ENCODE data around the gene MICB. TPM values are rescaled to one million over a fixed set of nuclear protein-coding genes. Genes with fewer than 3 reads are reported as not detected.
"Not testable (repeated sequence)": the region's sequence is repeated elsewhere in the genome, so short reads cannot be mapped to it uniquely, and the experiment has no call there.

Gene MICB
- total RNA-seq, 2 experiments from 2014 or later: 21.4 to 22.6 TPM

GRCh38 chr6:31493875-31494694 lies 3.9 kb upstream of the MICB start:
- H3K36me3 Mint-ChIP-seq (ENCODE audit: low read depth): peaks cover 2% of the 10 kb centered on the region
- peak overlapping the region; percentile 89 for H3K4me3 Mint-ChIP-seq
- no peaks in the 10 kb centered on the region for H3K9me3 Mint-ChIP-seq
- peak; percentile 87 for DNase-seq
- CTCF ChIA-PET: interaction anchor here (0.7 to 6.1 kb wide), 16 partner anchors 20 to 326 kb away, joined by 3 to 48 read pairs (median 5); partner anchors contain the start of genes DDX39B, LTB and NCR3
- no peaks in the 10 kb centered on the region for H3K27me3 Mint-ChIP-seq (ENCODE audit: low read depth)
- intact Hi-C loops (cut with micrococcal nuclease): loop anchor here (1.0 to 10.0 kb wide), 7 partner anchors 47 to 701 kb away; partner anchors contain the start of genes GPSM3, NFKBIL1, PBX2 and PRRC2A
- H3K27ac Mint-ChIP-seq: peak overlapping the region; percentile 90
- peaks cover 43% of the 10 kb centered on the region for H3K4me1 Mint-ChIP-seq (ENCODE audit: low read depth)

GRCh38 chr6:31495580-31495979 lies 2.4 kb upstream of the MICB start:
- CTCF ChIA-PET: interaction anchor here (1.1 to 6.1 kb wide), 6 partner anchors 46 to 126 kb away, joined by 4 to 48 read pairs (median 5); partner anchors contain the start of gene DDX39B
- no peak for DNase-seq
- Mint-ChIP-seq H3K27ac (peak overlapping the region; percentile 90), H3K36me3 (ENCODE audit: low read depth) (peaks cover 3% of the 10 kb centered on the region), H3K27me3 (ENCODE audit: low read depth) (no peaks in the 10 kb centered on the region), H3K4me3 (peak overlapping the region; percentile 89), H3K4me1 (ENCODE audit: low read depth) (peaks cover 48% of the 10 kb centered on the region), H3K9me3 (no peaks in the 10 kb centered on the region)
- intact Hi-C loops (cut with micrococcal nuclease): loop anchor here (5.0 to 10.0 kb wide), 4 partner anchors 33 to 699 kb away; partner anchors contain the start of genes GPSM3 and PBX2

GRCh38 chr6:31496826-31497225 lies 1.1 kb upstream of the MICB start:
- CTCF ChIA-PET: interaction anchor here (1.2 to 6.1 kb wide), 4 partner anchors 42 to 126 kb away, joined by 3 to 48 read pairs (median 5); no protein-coding TSS in a partner anchor
- H3K4me1 Mint-ChIP-seq (ENCODE audit: low read depth): peaks cover 55% of the 10 kb centered on the region
- DNase-seq: peak; percentile 24

DNA sequence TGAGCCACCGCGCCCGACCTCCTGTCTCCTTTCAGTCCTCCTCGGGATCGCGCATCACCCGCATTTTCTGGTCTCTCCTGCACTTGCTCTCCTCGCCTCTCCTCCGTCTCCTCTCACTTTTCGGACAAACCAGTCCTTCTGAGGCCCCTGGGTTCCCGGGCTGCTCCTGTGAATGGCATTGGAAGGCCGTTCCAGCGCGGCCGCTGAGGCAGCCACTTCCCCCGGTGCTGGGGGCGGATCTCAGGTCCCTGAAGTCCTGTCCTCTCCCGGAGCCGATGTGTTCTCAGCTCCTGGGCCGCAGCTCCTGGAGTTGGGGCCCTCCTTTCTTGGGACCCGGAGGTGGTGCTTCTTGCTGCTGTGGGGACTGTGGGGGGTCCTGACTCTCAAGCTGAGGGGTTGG lies 803 bp downstream of the MICB start:
- no peaks in the 10 kb centered on the region for H3K27me3 Mint-ChIP-seq (ENCODE audit: low read depth)
- peaks cover 3% of the 10 kb centered on the region for H3K36me3 Mint-ChIP-seq (ENCODE audit: low read depth)
- peak overlapping the region; percentile 78 for H3K4me3 Mint-ChIP-seq
- no peak for DNase-seq
- no peak overlapping the region for H3K27ac Mint-ChIP-seq
- CTCF ChIA-PET: interaction anchor here (0.6 to 1.4 kb wide), 2 partner anchors 22 to 40 kb away, joined by 3 to 4 read pairs; no protein-coding TSS in a partner anchor
- intact Hi-C loops (cut with micrococcal nuclease): loop anchor here (5.0 to 10.0 kb wide), 4 partner anchors 36 to 696 kb away; partner anchors contain the start of genes GPSM3 and PBX2
- H3K9me3 Mint-ChIP-seq: no peaks in the 10 kb centered on the region
- H3K4me1 Mint-ChIP-seq (ENCODE audit: low read depth): peaks cover 62% of the 10 kb centered on the region

More at GRCh38 chr6:31496826-31497225, 1.1 kb upstream of the MICB start:
- H3K27me3 Mint-ChIP-seq (ENCODE audit: low read depth); H3K36me3 Mint-ChIP-seq (ENCODE audit: low read depth); H3K9me3 Mint-ChIP-seq: not testable (repeated sequence)
- Mint-ChIP-seq H3K27ac (peak overlapping the region; percentile 74), H3K4me3 (peak overlapping the region; percentile 78)
- intact Hi-C loops (cut with micrococcal nuclease): loop anchor here (1.0 to 10.0 kb wide), 6 partner anchors 35 to 698 kb away; partner anchors contain the start of genes BAG6, DDX39B, GPSM3 and PBX2

DNA sequence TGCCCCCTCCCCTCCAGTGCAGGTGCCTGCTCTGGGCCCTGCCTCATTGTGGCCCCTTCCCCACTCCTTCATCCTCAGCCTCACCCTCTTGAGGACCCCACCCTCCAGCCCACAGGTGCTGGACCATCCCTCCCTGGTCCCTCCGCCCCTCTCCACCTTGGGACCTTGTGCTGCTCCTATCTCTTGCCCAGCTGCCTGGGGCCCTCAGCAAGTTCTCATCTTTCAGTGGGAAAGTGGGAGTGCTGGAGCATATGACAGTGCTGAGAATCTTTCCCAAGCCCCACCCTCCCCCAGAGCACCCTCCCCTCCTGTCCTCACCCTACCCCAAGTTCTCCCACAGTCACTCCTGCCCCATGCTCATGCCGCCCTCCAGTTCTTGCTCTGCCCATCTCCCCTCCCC lies 1.7 kb downstream of the MICB start:
- Mint-ChIP-seq H3K4me3 (peak overlapping the region; percentile 78), H3K4me1 (ENCODE audit: low read depth) (peaks cover 61% of the 10 kb centered on the region)
- not testable (repeated sequence) for DNase-seq; H3K27ac Mint-ChIP-seq; H3K36me3 Mint-ChIP-seq (ENCODE audit: low read depth); H3K9me3 Mint-ChIP-seq; H3K27me3 Mint-ChIP-seq (ENCODE audit: low read depth)
- CTCF ChIA-PET: interaction anchor here (1.4 kb wide), 1 partner anchor 39 kb away, joined by 3 read pairs; no protein-coding TSS in a partner anchor
- intact Hi-C loops (cut with micrococcal nuclease): loop anchor here (5.0 to 10.0 kb wide), 4 partner anchors 37 to 695 kb away; partner anchors contain the start of genes GPSM3 and PBX2

- Mint-ChIP-seq H3K9me3 (no peaks in the 10 kb centered on the region), H3K27ac (no peak overlapping the region), H3K27me3 (ENCODE audit: low read depth) (no peaks in the 10 kb centered on the region), H3K4me1 (ENCODE audit: low read depth) (peaks cover 40% of the 10 kb centered on the region), H3K4me3 (no peak overlapping the region), H3K36me3 (ENCODE audit: low read depth) (peaks cover 14% of the 10 kb centered on the region)
- CTCF ChIA-PET: interaction anchor here (1.1 kb wide), 1 partner anchor 14 kb away, joined by 5 read pairs; no protein-coding TSS in a partner anchor
- no peak for DNase-seq
- intact Hi-C loops (cut with micrococcal nuclease): no loop called here
These were observed 4.6 kb downstream of the MICB start for GRCh38 chr6:31502586-31502985.

GRCh38 chr6:31509036-31509435 lies 11.1 kb downstream of the MICB start:
- H3K27me3 Mint-ChIP-seq (ENCODE audit: low read depth); H3K27ac Mint-ChIP-seq; H3K9me3 Mint-ChIP-seq; H3K4me1 Mint-ChIP-seq (ENCODE audit: low read depth); DNase-seq; CTCF ChIA-PET; H3K4me3 Mint-ChIP-seq; intact Hi-C loops (cut with micrococcal nuclease): not testable (repeated sequence)
- peaks cover 22% of the 10 kb centered on the region for H3K36me3 Mint-ChIP-seq (ENCODE audit: low read depth)

DNA sequence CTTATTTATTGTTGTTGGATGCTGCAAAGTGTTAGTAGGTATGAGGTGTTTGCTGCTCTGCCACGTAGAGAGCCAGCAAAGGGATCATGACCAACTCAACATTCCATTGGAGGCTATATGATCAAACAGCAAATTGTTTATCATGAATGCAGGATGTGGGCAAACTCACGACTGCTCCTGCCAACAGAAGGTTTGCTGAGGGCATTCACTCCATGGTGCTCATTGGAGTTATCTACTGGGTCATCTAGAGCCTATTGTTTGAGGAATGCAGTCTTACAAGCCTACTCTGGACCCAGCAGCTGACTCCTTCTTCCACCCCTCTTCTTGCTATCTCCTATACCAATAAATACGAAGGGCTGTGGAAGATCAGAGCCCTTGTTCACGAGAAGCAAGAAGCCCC lies 12.1 kb downstream of the MICB start:
- no peak overlapping the region for H3K27ac Mint-ChIP-seq
- no peaks in the 10 kb centered on the region for H3K9me3 Mint-ChIP-seq
- no peaks in the 10 kb centered on the region for H3K4me1 Mint-ChIP-seq (ENCODE audit: low read depth)

DNA sequence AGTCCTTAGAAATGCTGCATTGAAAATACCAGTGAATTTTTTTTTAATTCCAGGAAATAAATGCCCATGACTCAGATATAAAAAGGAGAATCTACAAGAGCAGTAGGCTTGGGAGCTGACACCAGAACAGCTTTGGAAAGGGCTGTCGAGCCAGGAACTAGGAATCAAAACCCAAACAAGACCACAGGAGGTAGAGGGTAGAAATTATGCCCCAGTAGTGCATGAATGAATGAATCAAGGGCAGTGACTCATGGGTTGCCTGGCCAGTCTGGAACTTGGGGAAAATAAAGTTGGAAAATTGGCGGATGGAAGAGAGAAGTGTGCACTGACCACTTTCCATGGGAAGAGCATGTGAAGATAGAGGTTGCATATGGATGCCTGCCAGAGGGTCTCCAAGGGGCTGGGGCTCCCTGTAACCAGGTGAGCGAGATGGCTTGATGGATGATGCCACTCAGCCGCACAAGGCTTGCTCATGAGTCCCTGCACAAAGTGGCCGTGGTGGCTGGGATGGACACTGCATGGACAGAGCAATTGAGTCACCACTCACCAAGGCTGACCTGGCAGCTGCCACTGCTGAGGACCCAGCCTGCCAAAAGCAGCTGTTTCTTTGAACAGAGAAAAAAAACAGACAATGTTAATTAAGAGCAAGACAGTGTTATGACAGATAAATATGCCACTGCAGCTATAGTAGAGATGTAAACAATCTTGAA lies 15.7 kb downstream of the MICB start:
- H3K4me1 Mint-ChIP-seq (ENCODE audit: low read depth): no peaks in the 10 kb centered on the region
- no peaks in the 10 kb centered on the region for H3K9me3 Mint-ChIP-seq
- no peaks in the 10 kb centered on the region for H3K27me3 Mint-ChIP-seq (ENCODE audit: low read depth)
- peaks cover 12% of the 10 kb centered on the region for H3K36me3 Mint-ChIP-seq (ENCODE audit: low read depth)
- intact Hi-C loops (cut with micrococcal nuclease): no loop called here
- no peak overlapping the region for H3K4me3 Mint-ChIP-seq
- no peak for DNase-seq
- CTCF ChIA-PET: no interaction called here
- no peak overlapping the region for H3K27ac Mint-ChIP-seq

More for the DNA sequence above, 12.1 kb downstream of the MICB start:
- DNase-seq: no peak
- Mint-ChIP-seq H3K4me3 (no peak overlapping the region), H3K36me3 (ENCODE audit: low read depth) (peaks cover 20% of the 10 kb centered on the region), H3K27me3 (ENCODE audit: low read depth) (no peaks in the 10 kb centered on the region)
- CTCF ChIA-PET: no interaction called here
- intact Hi-C loops (cut with micrococcal nuclease): no loop called here

- no peak for DNase-seq
- no peak overlapping the region for H3K27ac Mint-ChIP-seq
- intact Hi-C loops (cut with micrococcal nuclease): no loop called here
- no peaks in the 10 kb centered on the region for H3K27me3 Mint-ChIP-seq (ENCODE audit: low read depth)
- CTCF ChIA-PET: no interaction called here
- H3K36me3 Mint-ChIP-seq (ENCODE audit: low read depth): no peaks in the 10 kb centered on the region
- no peaks in the 10 kb centered on the region for H3K9me3 Mint-ChIP-seq
- H3K4me1 Mint-ChIP-seq (ENCODE audit: low read depth): no peaks in the 10 kb centered on the region
- no peak overlapping the region for H3K4me3 Mint-ChIP-seq
These were observed 23.9 kb downstream of the MICB start for GRCh38 chr6:31521835-31522234.

DNA sequence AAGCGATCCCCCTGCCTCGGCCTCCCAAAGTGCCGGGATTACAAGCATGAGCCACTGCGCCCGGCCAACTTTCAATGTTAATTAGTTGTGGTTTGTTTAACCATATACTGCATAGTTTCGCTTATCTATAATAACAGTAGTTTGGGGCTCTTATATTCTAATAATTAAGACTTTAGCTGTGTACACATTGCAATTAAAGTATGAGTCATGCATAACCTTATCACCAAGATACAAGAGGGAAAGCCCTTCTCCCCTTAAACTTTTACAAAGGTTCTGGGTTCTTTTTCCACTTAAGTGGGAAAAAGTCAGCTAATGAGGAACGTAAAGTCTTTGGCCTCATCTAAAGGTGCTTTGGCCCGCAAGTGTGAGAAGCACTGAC lies 27.6 kb downstream of the MICB start:
- DNase-seq: no peak
- Mint-ChIP-seq H3K27me3 (ENCODE audit: low read depth) (no peaks in the 10 kb centered on the region), H3K36me3 (ENCODE audit: low read depth) (peaks cover 10% of the 10 kb centered on the region), H3K4me3 (no peak overlapping the region), H3K9me3 (no peaks in the 10 kb centered on the region), H3K4me1 (ENCODE audit: low read depth) (no peaks in the 10 kb centered on the region), H3K27ac (no peak overlapping the region)
- intact Hi-C loops (cut with micrococcal nuclease): no loop called here
- CTCF ChIA-PET: interaction anchor here (1.3 kb wide), 1 partner anchor 126 kb away, joined by 5 read pairs; no protein-coding TSS in a partner anchor

DNA sequence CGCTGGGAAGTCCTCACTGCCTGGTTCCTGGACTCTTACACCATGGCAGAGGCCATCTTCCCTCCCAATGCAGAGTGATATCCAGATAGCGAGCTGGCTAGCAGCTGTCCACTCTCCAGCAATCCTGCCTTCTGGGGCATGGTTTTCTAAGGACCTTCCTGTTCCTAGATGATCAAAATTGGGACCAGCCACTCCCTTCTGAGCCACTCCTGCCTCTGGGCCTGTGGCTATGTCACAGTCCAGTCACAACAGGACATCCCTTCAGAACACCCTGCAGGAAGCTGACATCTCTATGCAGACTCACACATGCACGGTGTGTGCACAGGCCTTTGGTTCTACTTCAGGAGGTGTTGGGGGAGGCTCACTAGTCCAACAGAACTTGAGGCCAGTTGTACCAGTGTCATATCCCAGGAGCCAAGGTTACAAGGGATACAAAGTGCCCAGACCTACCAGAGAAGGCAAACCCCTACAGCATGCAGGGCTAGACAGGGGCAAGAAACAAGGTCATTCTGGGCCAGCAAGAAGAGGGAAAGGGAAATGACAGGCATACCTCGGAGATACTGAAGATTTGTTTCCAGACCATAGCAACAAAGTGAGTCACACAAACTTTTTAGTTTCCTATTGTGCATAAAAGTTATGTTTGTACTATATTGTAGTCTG lies 28.1 kb downstream of the MICB start:
- intact Hi-C loops (cut with micrococcal nuclease): no loop called here
- H3K9me3 Mint-ChIP-seq: no peaks in the 10 kb centered on the region
- DNase-seq: no peak

More for the DNA sequence above, 28.1 kb downstream of the MICB start:
- Mint-ChIP-seq H3K36me3 (ENCODE audit: low read depth) (peaks cover 15% of the 10 kb centered on the region), H3K4me3 (no peak overlapping the region), H3K27me3 (ENCODE audit: low read depth) (no peaks in the 10 kb centered on the region), H3K4me1 (ENCODE audit: low read depth) (no peaks in the 10 kb centered on the region), H3K27ac (no peak overlapping the region)
- CTCF ChIA-PET: no interaction called here

Measured in activated naive CD4-positive, alpha-beta T cell treated with anti-CD3 and anti-CD28 coated beads for 36 hours (primary cell).